Gastrocnemius medialis (tissue), 4 donors: ENCODE data around the gene RBBP8. TPM values are rescaled to one million over a fixed set of nuclear protein-coding genes. Genes with fewer than 3 reads are reported as not detected.
A peak's percentile ranks its signal among the peaks of the same experiment; 100 is the strongest.
"Not testable (repeated sequence)": the region's sequence is repeated elsewhere in the genome, so short reads cannot be mapped to it uniquely, and the experiment has no call there.

Source experiments
- ATAC-seq, 2 donors: fragments of 150-250 bp; one replicate each; pipeline ENCODE4 v1.9.1; 2016
- DNase-seq, 2 donors: peaks; one replicate each; pipeline ENCODE4 v3.0.0-alpha.2; 2019
- H3K27ac ChIP-seq, 4 donors: fragments of 200-600 bp; sonication (generic); 1 replicate in 1 of 4; 2 replicates in 3 of 4; pipeline ENCODE4 v1.5.1; 2016 to 2018; ENCODE audit warnings: mild to moderate bottlenecking in 2 of 4, moderate library complexity in 1 of 4
- H3K27me3 ChIP-seq, 3 donors: fragments of 200-600 bp; sonication (generic) in 2 of 3; 1 replicate in 1 of 3; 2 replicates in 2 of 3; pipeline versions ENCODE4 v1.5.1 to v1.6.0; 2016 to 2019; ENCODE audit warnings: mild to moderate bottlenecking in 1 of 3, moderate library complexity in 1 of 3
- H3K36me3 ChIP-seq, 2 donors: fragments of 200-600 bp; sonication (generic) in 1 of 2; one replicate each; pipeline ENCODE4 v1.5.1; 2017 to 2018
- H3K4me1 ChIP-seq, 2 donors: fragments of 200-600 bp; sonication (generic) in 1 of 2; one replicate each; pipeline ENCODE4 v1.5.1; 2016 to 2017; ENCODE audit warnings: mild to moderate bottlenecking in 2 of 2
- H3K4me3 ChIP-seq, 4 donors: fragments of 200-600 bp; sonication (generic) in 3 of 4; 1 replicate in 1 of 4; 2 replicates in 3 of 4; pipeline ENCODE4 v1.5.1; 2016 to 2019; ENCODE audit warnings: mild to moderate bottlenecking in 2 of 4
- H3K9me3 ChIP-seq, 3 donors: fragments of 200-600 bp; sonication (generic) in 2 of 3; 1 replicate in 1 of 3; 2 replicates in 2 of 3; pipeline ENCODE4 v1.5.1; 2016 to 2019
- CTCF ChIP-seq, 5 experiments: fragments of 450-650 bp in 3 of 5; fragments of 200-600 bp in 2 of 5; sonication (generic) in 2 of 5; IDR thresholded peaks in 4 of 5; conservative IDR thresholded peaks in 1 of 5; 1 replicate in 4 of 5; 2 replicates in 1 of 5; pipeline ENCODE4 v1.5.1; 2016 to 2019; ENCODE audit warnings: antibody characterized with exemption in 5 of 5, mild to moderate bottlenecking in 3 of 5, moderate library complexity in 3 of 5
- POLR2A ChIP-seq, 2 donors: fragments of 450-650 bp; IDR thresholded peaks; one replicate each; pipeline ENCODE4 v1.6.1; 2017; ENCODE audit warnings: antibody characterized with exemption in 2 of 2, mild to moderate bottlenecking in 2 of 2, moderate library complexity in 2 of 2
- in situ Hi-C, 4 donors: fragments of 200-750 bp; cut with MboI; loops; one replicate each; pipeline versions ENCODE4 v1.15.0 to v1.8.0; 2017; ENCODE audit warnings: low sequenced_read_pairs in 4 of 4
- intact Hi-C: fragments of 100-400 bp; cut with DNase I; formaldehyde crosslinking; loops from one replicate; pipeline ENCODE4 v1.15.1; 2023; ENCODE audit warnings: low total_unique reads
- total RNA-seq, 4 donors: library from RNA; depleted of rRNA; stranded (reverse); fragments of >200 nt; gene quantifications; one replicate each; pipeline versions ENCODE4 v1.1.0 to v1.2.3, GENCODE V29; 2016

RBBP8 gene
- 1 to 10 TPM; 1.3 to 4.7 (median 1.7) TPM for total RNA-seq

- intact Hi-C loops: loop anchor here (10.0 kb wide), 4 partner anchors 139 to 651 kb away; partner anchors contain the start of genes NPC1 and RMC1
Observed at GRCh38 chr18:22933206-22933965, at the start of gene RBBP8. TSS of gene RBBP8 (plus strand) at chr18:22933328. CDS start at chr18:22936852, 3,524 bp downstream.

GRCh38 chr18:22883827-22884226 is 49.3 kb upstream of the RBBP8 start:
- no peak overlapping the region for H3K4me3 ChIP-seq
- intact Hi-C loops (no loop called here), in situ Hi-C loops (no loop called here)
- H3K27me3 ChIP-seq: no peaks in the 10 kb centered on the region
- H3K27ac ChIP-seq: no peak overlapping the region
- no peaks in the 10 kb centered on the region for H3K36me3 ChIP-seq
- ATAC-seq (no peak), DNase-seq (no peak)
- no peaks in the 10 kb centered on the region for H3K9me3 ChIP-seq
- TF ChIP-seq POLR2A (IDR thresholded peaks at IDR 0.05) (no peak), CTCF (IDR thresholded peaks at IDR 0.05 in 4 of 5, conservative IDR thresholded peaks at IDR 0.05 in 1 of 5) (no peak)
- no peaks in the 10 kb centered on the region for H3K4me1 ChIP-seq

More at GRCh38 chr18:22933206-22933965, at the start of gene RBBP8:
- ATAC-seq: peak; percentile 82 to 88
- no peaks in the 10 kb centered on the region for H3K9me3 ChIP-seq
- DNase-seq: peak; percentile 43 to 46
- no peaks in the 10 kb centered on the region for H3K36me3 ChIP-seq
- TF ChIP-seq CTCF (IDR thresholded peaks at IDR 0.05 in 4 of 5, conservative IDR thresholded peaks at IDR 0.05 in 1 of 5): no peak
- TF ChIP-seq POLR2A (IDR thresholded peaks at IDR 0.05): peak; percentile 54 to 72
- H3K4me1 ChIP-seq: peaks cover 0 to 11% of the 10 kb centered on the region in 2 donors
- no peaks in the 10 kb centered on the region for H3K27me3 ChIP-seq
- peak within 1 kb of the TSS; percentile 79 to 92 (median 86) for H3K27ac ChIP-seq
- peak within 1 kb of the TSS; percentile 56 to 90 (median 74) for H3K4me3 ChIP-seq
- in situ Hi-C loops: loop anchor here in 2 of 4 donors (25.0 kb wide), 2 partner anchors 454 to 479 kb away; no protein-coding TSS in a partner anchor

- H3K4me3 ChIP-seq, H3K4me1 ChIP-seq, in situ Hi-C loops, H3K9me3 ChIP-seq, intact Hi-C loops, H3K27me3 ChIP-seq, H3K36me3 ChIP-seq, ATAC-seq, DNase-seq, H3K27ac ChIP-seq: not testable (repeated sequence)
Observed at GRCh38 chr18:22885694-22886093, 47.4 kb upstream of the RBBP8 start.

GRCh38 chr18:22899421-22899820 is 33.7 kb upstream of the RBBP8 start:
- H3K4me1 ChIP-seq: no peaks in the 10 kb centered on the region
- ATAC-seq: no peak
- in situ Hi-C loops (no loop called here), intact Hi-C loops (no loop called here)
- no peak for TF ChIP-seq POLR2A (IDR thresholded peaks at IDR 0.05)
- H3K36me3 ChIP-seq: no peaks in the 10 kb centered on the region
- H3K9me3 ChIP-seq: no peaks in the 10 kb centered on the region
- DNase-seq: no peak
- H3K27ac ChIP-seq: no peak overlapping the region
- no peaks in the 10 kb centered on the region for H3K27me3 ChIP-seq
- no peak overlapping the region for H3K4me3 ChIP-seq

- H3K27me3 ChIP-seq: no peaks in the 10 kb centered on the region
- intact Hi-C loops: no loop called here
- in situ Hi-C loops: no loop called here
- H3K27ac ChIP-seq: no peak overlapping the region
- H3K4me1 ChIP-seq: no peaks in the 10 kb centered on the region
- DNase-seq (no peak), ATAC-seq (no peak)
- no peak overlapping the region for H3K4me3 ChIP-seq
- no peak for TF ChIP-seq POLR2A (IDR thresholded peaks at IDR 0.05)
- no peak for TF ChIP-seq CTCF (IDR thresholded peaks at IDR 0.05 in 4 of 5, conservative IDR thresholded peaks at IDR 0.05 in 1 of 5)
- H3K36me3 ChIP-seq: no peaks in the 10 kb centered on the region
- no peaks in the 10 kb centered on the region for H3K9me3 ChIP-seq
Observed at GRCh38 chr18:22900558-22901238, 32.4 kb upstream of the RBBP8 start.
